ENCODE data around the gene ODF4.

DNA sequence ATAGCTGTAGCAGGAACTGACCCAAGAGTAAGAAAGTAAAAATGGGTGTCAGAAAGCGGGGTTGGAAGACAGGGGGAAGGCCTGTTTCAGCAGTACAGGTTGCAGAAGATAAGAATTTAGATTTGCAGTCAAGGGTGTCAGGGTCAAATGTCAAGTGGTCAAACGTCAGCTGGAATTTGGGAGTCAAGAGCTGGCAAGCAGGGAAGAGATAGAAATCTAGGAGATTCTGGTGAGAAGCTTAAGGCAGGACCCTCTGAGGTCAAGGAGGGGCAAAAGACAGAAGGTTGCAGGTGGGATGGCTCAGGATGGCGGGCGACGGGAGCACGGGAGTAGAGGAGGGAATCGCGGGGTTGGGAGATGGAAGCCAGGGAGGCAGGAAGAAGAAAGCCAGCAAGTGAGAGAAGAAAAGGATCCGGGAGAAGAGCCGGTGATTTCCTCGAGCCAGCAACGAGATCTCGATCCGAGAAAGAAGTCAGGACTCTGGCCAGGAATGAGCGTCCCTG lies 44.8 kb upstream of the ODF4 start:
- TF ChIP-seq POLR2A (IDR thresholded peaks at IDR 0.05) = no peak
- TF ChIP-seq, protein P1, sequence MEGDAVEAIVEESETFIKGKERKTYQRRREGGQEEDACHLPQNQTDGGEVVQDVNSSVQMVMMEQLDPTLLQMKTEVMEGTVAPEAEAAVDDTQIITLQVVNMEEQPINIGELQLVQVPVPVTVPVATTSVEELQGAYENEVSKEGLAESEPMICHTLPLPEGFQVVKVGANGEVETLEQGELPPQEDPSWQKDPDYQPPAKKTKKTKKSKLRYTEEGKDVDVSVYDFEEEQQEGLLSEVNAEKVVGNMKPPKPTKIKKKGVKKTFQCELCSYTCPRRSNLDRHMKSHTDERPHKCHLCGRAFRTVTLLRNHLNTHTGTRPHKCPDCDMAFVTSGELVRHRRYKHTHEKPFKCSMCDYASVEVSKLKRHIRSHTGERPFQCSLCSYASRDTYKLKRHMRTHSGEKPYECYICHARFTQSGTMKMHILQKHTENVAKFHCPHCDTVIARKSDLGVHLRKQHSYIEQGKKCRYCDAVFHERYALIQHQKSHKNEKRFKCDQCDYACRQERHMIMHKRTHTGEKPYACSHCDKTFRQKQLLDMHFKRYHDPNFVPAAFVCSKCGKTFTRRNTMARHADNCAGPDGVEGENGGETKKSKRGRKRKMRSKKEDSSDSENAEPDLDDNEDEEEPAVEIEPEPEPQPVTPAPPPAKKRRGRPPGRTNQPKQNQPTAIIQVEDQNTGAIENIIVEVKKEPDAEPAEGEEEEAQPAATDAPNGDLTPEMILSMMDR (IDR thresholded peaks at IDR 0.05) = no peak

Data from Peyer's patch (tissue), 4 donors.